HG03571 (cell line): ENCODE measurements around the gene CD163L1.

ENCODE experiments used
- ATAC-seq: cut with Tn5 transposase; IDR thresholded peaks from one replicate; pipeline ENCODE4 v1.9.1; 2021; ENCODE audit not compliant: unreplicated experiment

CD163L1 gene

DNA sequence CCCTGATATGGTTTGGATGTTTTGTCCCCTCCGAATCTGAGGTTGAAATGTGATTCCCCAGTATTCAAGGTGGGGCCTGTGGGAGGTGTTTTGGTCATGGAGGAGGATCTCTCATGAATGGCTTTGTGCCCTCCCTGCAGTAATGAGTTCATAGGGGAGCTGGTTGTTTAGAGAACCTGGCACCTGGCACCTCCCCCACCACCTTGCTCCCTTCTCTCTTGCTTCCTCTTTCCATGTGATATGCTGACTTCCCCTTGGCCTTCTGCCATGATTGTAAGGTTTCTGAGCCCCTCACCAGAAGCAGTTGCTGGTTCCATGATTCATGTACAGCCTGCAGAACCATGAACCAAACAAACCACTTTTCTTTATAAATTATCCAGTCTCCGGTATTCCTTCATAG is 32.6 kb downstream of the CD163L1 start:
- ATAC-seq, result no peak

DNA sequence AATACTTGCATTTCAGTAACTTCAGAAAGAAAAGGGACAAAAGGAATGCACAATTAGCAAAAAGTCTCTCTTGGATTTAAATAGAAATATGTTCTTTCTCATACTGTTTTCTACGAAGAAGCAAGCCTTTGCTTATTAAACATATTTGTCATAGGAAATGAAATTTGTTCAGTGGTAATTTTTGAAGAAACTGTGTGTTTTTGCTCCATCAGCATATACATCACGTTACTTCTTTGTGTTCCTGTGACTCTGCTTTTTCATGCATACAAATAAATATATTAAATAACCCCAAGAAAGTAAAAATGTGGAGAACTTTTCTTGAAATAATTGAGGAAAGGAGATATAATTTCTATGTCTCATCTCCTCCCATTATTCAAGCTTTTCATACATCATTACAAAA is 39.7 kb downstream of the CD163L1 start:
- no peak for ATAC-seq

DNA sequence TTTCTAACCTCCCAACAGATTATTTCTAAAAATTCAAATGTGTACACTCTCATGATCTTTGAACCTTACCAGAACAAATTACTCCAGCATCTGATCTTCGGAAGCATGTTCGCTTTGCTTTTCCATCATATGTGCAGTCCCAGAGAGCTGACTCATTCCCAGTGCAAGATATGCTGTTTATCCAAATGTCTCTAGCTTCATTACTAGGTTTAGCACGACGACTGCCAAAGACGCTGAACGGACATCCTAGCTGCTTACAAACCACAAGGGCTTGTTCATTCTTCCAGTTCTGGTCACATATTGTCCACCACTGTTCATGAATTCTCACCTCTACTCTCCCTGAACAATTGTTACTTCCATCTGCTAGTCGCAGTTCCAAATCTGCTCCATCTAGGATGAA is 40.5 kb downstream of the CD163L1 start:
- ATAC-seq, result no peak

DNA sequence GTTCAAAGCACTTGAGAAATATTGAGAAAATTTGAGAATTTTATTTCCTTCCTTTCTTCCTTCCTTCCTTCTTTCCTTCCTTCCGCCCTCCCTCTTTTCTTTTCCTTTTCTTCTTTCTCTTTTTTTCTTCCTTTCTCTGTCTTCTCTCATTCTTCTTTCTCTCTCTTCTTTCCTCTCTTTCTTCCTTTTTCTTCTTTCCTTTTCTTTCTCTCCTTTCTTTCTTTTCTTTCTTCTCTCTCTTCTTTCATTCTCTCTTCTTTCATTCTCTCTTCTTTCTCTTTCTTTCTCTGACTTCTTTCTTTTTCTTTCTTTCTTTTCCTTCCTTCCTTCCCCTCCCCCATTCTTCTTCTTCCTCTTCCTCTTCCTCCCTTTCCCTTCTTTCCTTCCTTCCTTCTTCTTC is 44.9 kb downstream of the CD163L1 start:
- ATAC-seq, result no peak

DNA sequence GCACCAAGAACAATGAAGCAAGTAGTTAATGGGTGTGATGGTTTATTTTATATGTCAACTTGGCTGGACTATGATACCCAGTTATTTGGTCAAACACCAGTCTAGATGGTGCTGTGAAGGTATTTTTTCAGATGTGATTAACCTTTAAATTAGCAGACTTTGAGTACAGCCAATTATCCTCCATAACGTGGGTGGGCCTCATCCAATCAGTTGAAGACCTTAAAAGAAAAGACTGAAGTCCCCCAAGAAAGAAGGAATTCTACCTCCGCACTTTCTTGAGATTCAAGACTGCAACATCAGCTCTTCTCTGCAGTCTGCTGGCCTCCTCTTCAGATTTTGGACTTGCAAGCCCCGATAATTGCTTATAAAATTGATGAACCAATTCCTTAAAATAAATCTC is 47.5 kb downstream of the CD163L1 start:
- ATAC-seq, result no peak

DNA sequence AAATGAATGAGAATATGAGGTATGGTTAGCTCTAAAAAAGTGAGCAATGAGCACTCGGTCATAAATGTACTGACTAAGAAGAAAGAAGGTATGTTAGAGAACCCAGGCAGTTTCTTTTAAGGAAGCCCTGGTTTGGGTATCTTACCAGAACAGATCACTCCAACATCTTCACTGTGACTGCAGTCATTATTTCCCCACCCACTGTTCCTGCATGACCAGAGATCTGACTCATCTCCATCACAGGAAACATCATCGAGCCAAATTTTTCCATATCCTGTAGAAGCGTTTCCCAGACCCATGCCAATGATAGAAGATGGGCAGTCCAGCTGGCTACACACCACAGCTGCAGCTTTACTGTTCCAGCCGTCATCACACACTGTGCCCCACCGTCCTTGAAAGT is 48.0 kb downstream of the CD163L1 start:
- no peak for ATAC-seq

DNA sequence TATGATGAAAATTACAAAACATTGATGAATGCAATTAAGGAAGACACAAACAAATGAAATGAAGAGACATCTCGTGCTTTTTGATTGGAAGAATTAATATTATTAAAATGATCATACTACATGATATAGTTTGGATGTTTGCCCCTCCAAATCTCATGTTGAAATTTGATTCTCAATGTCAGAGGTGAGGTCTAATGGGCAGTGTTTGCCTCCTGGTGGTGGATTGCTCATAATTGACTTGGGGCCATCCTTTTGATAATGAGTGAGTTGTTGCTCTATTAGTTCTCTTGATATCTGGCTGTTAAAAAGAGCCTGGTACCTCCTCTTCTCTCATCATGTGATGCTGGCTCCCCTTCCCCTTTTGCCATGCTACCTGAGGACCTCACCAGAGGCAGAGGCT is 56.7 kb downstream of the CD163L1 start:
- no peak for ATAC-seq

DNA sequence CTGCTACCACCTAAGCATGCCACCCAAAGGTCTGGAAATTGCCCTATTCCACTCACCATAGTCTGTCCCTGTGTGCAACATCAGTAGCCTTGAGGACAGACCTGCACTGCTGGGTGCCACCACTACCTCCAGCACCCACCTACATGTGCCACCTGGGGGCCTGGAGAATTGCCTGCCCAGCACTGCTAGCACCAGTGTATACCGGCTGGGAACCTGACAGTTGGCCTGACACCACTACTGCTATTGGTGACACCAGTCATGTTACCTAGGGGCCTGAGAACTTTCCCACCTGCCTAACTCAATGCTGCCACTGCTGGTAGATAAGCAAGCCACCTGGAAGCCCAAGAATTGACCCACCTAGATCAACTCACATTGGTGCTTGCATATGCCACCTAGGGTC is 60.8 kb downstream of the CD163L1 start:
- ATAC-seq, result no peak

DNA sequence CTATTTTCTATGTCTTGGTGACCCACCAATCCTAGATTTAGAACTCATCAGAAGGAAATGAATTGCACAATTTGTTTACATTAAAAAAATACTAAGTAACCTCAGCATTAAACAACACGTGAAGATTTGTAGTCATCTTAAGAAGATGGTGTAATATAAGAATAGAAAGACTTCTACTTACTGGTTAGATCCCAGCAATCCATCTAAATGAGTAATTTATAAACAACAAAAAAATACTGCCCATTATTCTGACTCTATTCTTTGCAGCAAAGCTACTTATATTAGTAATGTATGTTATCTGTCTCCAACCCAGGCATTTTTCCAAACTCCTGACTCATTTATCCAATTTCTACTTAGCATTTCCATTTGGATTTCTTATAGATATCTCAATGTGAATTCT is 67.8 kb downstream of the CD163L1 start:
- ATAC-seq, result no peak

DNA sequence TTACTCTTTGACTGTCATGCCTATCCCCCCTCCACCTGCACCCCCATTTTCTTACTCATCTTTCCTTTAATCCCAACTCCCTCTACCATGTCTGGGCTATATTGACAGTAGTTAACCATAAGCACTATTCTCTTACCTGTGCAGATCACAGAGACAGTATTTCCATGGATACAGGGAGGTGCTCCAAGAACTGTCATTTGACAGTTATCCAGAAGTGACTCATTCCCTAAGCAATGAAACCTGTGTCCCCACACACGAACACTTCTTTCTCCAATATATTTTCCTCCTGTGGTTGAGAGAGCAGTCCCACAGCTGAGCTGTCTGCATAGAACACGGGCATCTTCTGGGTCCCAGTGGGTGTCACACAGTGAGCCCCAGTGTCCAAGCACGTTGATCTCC is 68.8 kb downstream of the CD163L1 start:
- ATAC-seq, result no peak

DNA sequence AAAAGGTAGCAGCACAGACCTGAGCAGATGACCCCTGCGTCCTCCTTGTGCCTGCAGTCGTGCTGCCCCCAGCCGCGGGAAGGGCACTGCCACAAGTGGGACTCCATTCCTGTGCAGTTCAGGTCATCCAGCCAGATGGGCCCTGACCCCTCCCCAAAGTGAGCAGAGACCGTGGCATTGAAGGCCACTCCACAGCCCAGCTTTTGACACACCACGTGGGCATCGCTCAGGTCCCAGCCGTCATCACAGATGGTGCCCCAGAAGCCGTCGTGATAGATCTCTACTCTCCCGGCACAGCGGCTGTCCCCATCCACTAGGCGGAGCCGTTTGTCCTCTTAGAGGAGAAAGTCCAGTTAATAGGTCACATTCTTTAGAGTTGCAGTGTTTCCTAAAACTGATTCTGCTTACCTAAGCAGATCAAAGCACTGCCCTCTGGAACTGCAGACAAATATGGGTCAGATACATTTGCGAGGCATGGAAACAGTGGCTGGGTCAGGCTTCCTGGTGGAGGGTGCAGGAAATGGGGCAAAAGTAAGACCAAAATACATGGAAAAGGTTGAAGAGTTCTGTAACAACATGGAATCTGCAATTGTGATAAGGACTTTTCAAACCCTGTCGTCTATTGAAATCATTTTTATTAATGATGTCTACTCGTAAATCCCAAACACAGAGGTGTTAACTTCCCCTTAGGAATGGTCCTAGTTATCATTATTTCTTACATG is 69.4 kb downstream of the CD163L1 start:
- ATAC-seq, result no peak

DNA sequence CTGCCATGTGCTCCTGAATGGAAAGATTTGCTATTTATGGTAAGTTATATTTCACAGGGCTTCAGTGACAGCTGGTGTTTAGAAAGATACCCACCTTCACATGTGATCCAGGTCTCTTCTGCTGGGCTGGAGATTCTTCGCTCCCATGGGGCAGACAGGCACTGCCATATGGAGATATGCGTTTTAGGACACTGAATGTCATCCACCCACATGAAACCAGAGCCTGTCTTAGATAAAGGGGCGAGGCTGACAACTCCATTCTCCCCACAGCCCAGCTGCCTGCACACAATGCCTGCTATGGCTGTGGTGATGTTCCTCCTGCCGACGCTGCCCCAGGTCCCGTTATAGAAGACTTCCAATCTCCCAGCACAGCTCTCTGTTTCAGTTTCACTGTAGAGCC is 70.7 kb downstream of the CD163L1 start:
- no peak for ATAC-seq

DNA sequence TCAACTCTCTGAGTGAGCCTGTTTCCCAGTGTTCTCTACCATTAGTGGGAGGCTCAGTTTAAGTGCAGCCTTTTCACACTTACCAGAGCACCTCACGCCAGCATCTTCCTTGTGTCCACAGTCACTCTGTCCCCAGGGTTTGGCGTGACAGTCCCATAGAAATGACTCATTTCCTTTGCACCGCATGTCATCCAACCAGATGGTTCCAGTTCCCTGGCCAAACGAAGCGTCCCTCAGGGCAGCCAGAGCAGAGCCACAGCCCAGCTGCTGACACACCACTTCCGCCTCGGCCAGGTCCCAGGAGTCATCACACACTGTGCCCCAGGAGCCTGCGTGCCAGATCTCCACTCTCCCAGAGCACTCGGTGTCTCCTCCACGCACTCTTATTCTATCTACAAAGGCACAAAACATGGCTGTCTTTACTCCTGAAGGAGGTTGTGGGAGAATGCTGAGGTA is 74.7 kb downstream of the CD163L1 start:
- ATAC-seq, result no peak

DNA sequence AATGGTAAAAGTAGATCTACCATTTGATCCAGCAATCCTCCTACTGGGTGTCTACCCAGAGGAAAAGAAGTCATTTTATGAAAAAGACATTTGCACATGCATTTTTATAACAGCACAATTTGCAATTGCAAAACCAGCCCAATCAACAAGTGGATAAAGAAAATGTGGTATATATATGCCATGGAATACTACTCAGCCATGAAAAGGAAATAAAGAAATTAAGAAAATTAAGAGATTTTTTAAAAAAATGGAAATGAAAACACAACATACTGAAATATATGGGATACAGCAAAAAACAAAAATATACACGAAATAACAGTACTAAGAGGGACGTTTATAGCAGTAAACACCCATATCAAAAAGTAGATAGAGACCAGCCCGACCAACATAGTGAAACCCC is 81.2 kb downstream of the CD163L1 start:
- ATAC-seq, result no peak

DNA sequence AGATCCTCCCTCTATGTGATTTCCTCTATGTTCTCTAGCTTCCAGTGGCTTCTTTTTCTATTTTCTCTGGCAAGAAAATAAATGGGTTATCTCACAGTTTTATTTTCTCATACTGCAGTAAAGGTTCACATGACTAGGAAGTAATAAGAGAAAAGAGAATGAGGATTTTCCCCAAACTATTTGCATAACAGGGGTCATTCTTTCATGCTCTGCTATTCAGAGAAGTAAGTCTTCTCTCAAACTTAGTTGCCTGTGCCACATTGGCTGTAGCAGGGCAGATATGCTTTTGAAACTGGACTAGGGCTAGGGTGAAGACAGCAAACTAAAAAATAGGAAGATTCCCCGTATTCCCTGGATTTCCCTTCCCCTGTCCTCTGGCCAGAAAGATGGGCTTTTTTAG is 82.7 kb downstream of the CD163L1 start:
- no peak for ATAC-seq

DNA sequence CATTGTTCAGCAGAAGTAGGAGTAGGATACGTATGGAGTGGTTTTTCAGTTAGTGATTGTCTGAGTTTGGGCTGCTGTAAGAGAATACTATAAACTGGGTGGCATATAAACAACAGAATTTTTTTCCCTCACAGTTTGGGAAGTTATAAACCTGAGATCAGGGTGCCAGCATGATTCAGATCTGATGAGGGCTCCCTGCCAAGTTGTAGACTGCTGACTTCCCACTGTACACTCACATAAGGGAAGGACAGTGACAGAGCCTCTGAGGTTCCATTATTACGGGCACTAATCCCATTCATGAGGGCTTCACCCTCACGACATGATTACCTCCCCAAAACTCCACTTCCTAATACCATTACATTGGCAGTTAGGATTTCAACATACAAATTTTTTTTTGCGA is 89.4 kb downstream of the CD163L1 start:
- no peak for ATAC-seq

DNA sequence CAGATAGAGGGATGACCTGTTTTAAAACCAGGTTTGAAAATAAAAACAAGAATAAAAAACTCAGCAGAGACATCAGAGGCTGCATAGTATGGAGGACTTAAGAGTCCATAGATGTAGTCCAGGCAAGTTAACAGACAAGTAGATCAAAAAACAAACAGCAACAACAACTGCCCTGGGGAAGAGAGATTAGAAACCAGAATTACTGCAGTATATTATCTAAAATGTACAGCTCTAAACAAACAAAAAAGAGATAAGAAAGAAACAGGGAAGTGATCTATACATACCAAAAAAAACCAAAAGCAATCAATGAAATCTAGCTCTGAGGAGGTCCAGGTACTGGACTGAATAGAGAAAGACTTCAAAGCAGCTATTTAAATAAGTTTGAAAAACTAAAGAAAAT is 91.3 kb downstream of the CD163L1 start:
- no peak for ATAC-seq

DNA sequence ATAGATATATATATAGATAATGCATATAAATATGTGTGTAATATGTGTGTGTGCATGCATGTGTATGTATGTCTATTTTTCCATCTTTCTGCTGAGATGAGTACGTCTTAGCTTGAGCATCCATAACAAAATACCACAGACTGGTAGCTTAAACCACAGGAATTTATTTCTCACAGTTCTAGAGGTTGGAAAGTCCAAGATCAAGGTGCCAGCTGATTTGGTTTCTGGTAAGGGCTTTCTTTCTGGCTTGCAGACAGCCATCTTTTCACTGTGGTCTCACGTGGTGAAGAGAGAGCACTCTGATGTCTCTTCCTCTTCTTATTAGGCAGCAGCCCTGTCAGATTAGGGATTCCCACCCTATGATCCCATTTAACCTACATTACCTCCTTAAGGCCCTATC is 92.8 kb downstream of the CD163L1 start:
- ATAC-seq, result no peak

DNA sequence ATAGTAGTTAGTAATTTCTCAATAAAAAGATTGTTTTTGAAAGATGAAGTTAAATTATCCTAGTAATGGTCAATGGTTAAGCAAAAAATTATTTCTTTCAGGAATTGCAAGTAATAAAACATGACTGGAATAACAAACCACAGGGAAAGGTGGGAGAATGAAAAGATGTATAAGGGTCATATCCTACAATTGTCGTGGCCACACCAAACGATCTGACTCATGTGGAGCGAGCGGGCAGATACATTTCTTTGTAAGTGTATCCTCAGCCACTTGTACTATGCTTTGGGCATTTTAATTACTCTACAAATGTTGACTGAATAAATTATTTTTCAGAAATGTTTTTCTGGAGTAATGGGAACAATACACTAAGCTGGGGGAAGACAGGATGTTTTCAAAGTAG is 94.5 kb downstream of the CD163L1 start:
- ATAC-seq, result no peak

DNA sequence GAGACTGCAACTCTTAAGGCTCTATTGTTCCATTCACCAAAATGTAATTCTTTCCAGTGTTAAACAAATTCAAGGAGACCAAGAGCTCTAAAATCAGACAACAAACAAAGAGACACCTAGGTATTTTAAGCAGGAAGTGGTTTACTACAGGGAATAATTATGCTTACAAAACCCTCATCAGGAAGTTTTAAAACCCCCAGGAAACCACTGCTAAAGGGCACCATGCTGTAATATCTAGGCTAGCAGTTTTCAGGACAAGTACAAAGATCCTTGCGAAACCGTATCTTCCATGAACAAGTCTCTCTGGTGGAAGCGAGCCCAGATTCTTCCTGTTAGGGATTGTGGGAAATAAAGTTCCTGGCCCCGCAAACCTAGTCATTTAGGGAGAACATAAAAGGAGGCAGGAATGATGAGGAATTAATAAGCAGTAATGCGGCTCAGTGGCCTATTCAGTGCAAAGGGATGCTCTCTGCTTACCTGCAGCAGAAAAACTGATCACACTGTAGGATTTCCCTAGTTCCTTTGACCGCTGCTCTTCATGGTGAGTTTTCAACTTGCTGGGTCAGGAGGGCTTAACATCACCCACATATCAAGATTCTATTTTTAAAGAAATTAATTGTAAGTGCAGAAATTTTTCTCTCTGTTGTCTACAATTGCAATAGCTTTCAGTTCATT is 97.3 kb downstream of the CD163L1 start:
- no peak for ATAC-seq

DNA sequence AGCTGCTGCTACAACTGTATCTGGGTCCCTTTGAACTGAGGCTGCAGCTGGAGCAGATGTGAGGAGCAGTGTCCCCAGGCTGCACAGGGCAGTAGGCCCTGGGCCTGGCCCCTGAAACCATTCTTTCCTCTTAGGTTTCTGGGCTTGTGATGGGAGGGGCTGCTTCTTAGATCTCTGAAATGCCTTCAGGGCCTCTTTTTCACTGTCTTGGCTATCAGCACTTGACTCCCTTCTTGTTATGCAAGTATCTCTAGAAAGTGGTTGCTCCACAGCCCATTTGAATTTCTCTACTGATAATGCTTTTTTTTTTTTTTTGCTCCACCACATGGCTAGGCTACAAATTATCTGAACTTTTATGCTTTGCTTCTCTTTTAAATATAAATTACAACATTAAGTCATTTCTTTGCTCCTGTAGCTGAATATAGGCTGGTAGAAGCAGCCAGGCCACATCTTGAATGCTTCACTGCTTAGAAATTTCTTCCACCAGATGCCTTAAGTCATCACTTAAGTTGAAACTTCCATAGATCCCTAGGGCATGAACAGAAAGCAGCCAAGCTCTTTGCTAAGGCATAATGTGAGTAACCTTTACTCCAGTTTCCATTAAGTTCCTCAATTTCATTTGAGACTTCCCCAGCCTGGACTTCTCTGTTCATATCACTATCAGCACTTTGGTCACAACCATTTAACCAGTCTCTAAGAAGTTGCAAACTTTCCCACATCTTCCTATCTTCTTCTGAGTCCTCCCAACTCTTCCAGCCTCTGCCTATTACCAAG is 98.9 kb downstream of the CD163L1 start:
- ATAC-seq, result no peak

DNA sequence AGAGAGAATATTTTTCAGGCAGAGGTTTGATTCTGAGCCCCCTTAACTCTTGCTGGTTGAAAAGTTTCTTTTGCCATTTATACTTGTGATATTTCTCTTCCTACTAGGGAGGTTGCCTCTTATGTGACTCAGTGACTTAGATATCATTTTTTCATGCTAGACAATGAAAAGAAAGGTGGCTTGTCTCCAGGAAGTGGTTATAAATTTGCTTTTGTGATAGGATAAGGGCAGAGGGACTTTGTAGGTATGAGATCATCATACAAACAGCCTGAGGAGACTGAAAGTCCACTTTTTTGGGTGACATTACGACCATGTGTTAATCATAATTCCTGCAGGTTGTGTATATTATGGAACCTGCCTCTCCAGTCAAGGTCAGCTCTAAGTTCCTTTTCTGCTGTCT is 104.3 kb downstream of the CD163L1 start:
- ATAC-seq, result no peak
